Skeletal muscle tissue (tissue), 5 donors: Measurements from ENCODE around the gene KRTAP19-1. TPM values are rescaled to one million over a fixed set of nuclear protein-coding genes. Genes with fewer than 3 reads are reported as not detected.

Experiments used
- H3K27ac ChIP-seq: one replicate; pipeline ENCODE4 v1.7.0; 2013; ENCODE audit warnings: mild to moderate bottlenecking, low read depth, low read length, inconsistent platforms
- H3K27me3 ChIP-seq, 3 donors: one replicate each; pipeline ENCODE4 v1.7.0; 2013; ENCODE audit warnings: low read length in 3 of 3; ENCODE audit not compliant: control insufficient read depth in 3 of 3, insufficient read depth in 3 of 3
- H3K36me3 ChIP-seq, 3 donors: one replicate each; pipeline ENCODE4 v1.7.0; 2013; ENCODE audit warnings: low read length in 3 of 3; ENCODE audit not compliant: control insufficient read depth in 3 of 3, insufficient read depth in 3 of 3
- H3K4me1 ChIP-seq, 3 donors: one replicate each; pipeline ENCODE4 v1.7.0; 2013; ENCODE audit warnings: low read length in 3 of 3, mild to moderate bottlenecking in 3 of 3; ENCODE audit not compliant: control insufficient read depth in 3 of 3, insufficient read depth in 3 of 3
- H3K4me3 ChIP-seq, 3 donors: one replicate each; pipeline ENCODE4 v1.7.0; 2013; ENCODE audit warnings: low read length in 3 of 3
- H3K9ac ChIP-seq, 3 donors: one replicate each; pipeline ENCODE4 v1.7.0; 2013; ENCODE audit warnings: low read length in 3 of 3, mild to moderate bottlenecking in 3 of 3, moderate library complexity in 2 of 3, low read depth in 1 of 3
- H3K9me3 ChIP-seq, 3 donors: one replicate each; pipeline ENCODE4 v1.7.0; 2013; ENCODE audit warnings: low read length in 3 of 3; ENCODE audit not compliant: control insufficient read depth in 3 of 3
- small RNA-seq: library from RNA; depleted of rRNA; stranded (forward); fragments of <200 nt; gene quantifications from one replicate; pipeline ENCODE3, GENCODE V24; 2014
- total RNA-seq: library from RNA; depleted of rRNA; stranded (reverse); fragments of >200 nt; gene quantifications from one replicate; pipeline ENCODE4 v1.2.3, GENCODE V29; 2014
- donor health status: Osteomylitis.

The KRTAP19-1 gene
- total RNA-seq, 1 donor from 2014 or later = not detected

DNA sequence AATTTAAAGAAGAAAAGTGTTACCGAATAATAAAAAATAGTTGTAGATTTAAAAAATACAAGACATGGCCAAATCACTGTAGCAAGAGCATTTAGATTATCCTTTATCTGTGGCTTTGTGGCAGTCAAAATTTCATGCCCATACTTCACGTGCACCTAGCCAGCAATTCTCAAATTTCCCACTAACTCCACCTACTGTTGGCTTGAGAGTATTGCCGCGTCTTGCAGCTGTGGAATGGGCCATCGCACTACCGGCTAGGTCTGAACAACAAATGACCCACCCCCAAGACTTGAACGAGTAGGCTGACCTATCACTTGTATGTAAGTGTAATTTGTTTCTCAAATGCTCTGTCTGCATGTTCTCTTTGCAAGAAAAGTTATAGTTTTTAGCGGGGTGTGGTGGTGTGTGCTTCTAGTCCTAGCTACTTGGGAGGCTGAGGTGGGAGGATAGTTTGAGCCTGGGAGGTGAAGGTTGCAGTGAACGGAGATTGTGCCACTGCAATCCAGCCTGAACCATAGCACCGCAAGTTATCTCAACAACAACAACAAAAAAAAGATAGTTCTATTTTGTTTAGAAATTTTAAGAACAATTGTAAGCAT lies 46.0 kb downstream of the KRTAP19-1 start:
- no peaks in the 10 kb centered on the region for H3K36me3 ChIP-seq
- no peak overlapping the region for H3K4me3 ChIP-seq
- peaks cover 0 to 2% (median 0%) of the 10 kb centered on the region in 3 donors for H3K27me3 ChIP-seq
- no peaks in the 10 kb centered on the region for H3K4me1 ChIP-seq
- no peaks in the 10 kb centered on the region for H3K9me3 ChIP-seq
- no peak overlapping the region for H3K27ac ChIP-seq
- no peak overlapping the region for H3K9ac ChIP-seq

DNA sequence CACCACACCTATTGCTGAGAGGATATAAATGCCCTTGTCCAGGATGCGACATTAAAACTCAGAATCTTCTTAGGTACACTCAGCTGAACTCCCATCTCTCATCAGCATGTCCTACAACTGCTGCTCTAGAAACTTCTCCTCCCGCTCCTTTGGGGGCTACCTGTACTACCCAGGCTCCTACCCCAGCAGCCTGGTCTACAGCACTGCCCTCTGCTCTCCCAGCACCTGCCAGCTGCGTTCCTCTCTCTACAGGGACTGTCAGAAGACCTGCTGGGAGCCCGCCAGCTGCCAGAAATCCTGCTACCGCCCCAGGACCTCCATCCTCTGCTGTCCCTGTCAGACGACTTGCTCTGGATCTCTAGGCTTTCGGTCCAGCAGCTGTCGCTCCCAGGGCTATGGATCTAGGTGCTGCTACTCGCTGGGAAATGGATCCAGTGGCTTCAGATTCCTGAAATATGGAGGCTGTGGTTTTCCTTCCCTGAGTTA lies 50.0 kb downstream of the KRTAP19-1 start, which contains the start of gene KRTAP13-4:
TSS of gene KRTAP13-4 (plus strand) at position 51 of the 486 bp plus-strand sequence. CDS start at position 107, 56 bp downstream.
- Histone ChIP-seq H3K27me3 (peaks cover 0 to 2% (median 0%) of the 10 kb centered on the region in 3 donors), H3K36me3 (no peaks in the 10 kb centered on the region), H3K9me3 (no peaks in the 10 kb centered on the region), H3K27ac (no peak within 1 kb of the TSS), H3K4me1 (no peaks in the 10 kb centered on the region), H3K9ac (no peak within 1 kb of the TSS), H3K4me3 (no peak within 1 kb of the TSS)

Small RNA genes lying within 50 kb of the gene (small RNA-seq; reads per million reads assigned to genes)
- gene AP000567.1 (not detected), gene KRTAP19-10P (not detected), gene KRTAP19-9P (not detected)

Other genes starting within 250 kb of the KRTAP19-1 start
- not detected for gene KRTAP24-1, start 197.4 kb downstream of the KRTAP19-1 start, total RNA-seq
- gene KRTAP25-1, start 190.9 kb downstream of the KRTAP19-1 start, total RNA-seq = not detected
- not detected for gene KRTAP26-1, start 160.1 kb downstream of the KRTAP19-1 start, total RNA-seq
- gene KRTAP27-1, start 142.7 kb downstream of the KRTAP19-1 start, total RNA-seq = not detected
- gene KRTAP23-1, start 131.8 kb downstream of the KRTAP19-1 start, total RNA-seq = not detected
- gene KRTAP13-2, start 108.1 kb downstream of the KRTAP19-1 start, total RNA-seq = not detected
- not detected for gene KRTAP13-1, start 84.3 kb downstream of the KRTAP19-1 start, total RNA-seq
- gene KRTAP13-3, start 54.4 kb downstream of the KRTAP19-1 start, total RNA-seq = not detected
- gene KRTAP13-4, start 50.1 kb downstream of the KRTAP19-1 start, total RNA-seq = not detected
- not detected for gene KRTAP15-1, start 40.1 kb downstream of the KRTAP19-1 start, total RNA-seq
- not detected for gene KRTAP19-2, start 7.1 kb upstream of the KRTAP19-1 start, total RNA-seq
- not detected for gene KRTAP19-3, start 11.6 kb upstream of the KRTAP19-1 start, total RNA-seq
- gene KRTAP19-4, start 16.8 kb upstream of the KRTAP19-1 start, total RNA-seq = not detected
- not detected for gene KRTAP19-5, start 21.8 kb upstream of the KRTAP19-1 start, total RNA-seq
- not detected for gene KRTAP19-6, start 61.5 kb upstream of the KRTAP19-1 start, total RNA-seq
- gene KRTAP19-7, start 80.9 kb upstream of the KRTAP19-1 start, total RNA-seq = not detected
- gene KRTAP22-2, start 110.0 kb upstream of the KRTAP19-1 start, total RNA-seq = not detected
- gene KRTAP6-3, start 112.1 kb upstream of the KRTAP19-1 start, total RNA-seq = not detected
- not detected for gene KRTAP6-2, start 118.5 kb upstream of the KRTAP19-1 start, total RNA-seq
- gene KRTAP22-1, start 120.7 kb upstream of the KRTAP19-1 start, total RNA-seq = not detected
- not detected for gene KRTAP6-1, start 133.6 kb upstream of the KRTAP19-1 start, total RNA-seq
- gene KRTAP20-1, start 136.1 kb upstream of the KRTAP19-1 start, total RNA-seq = not detected
- gene KRTAP20-4, start 140.3 kb upstream of the KRTAP19-1 start, total RNA-seq = not detected
- not detected for gene KRTAP20-2, start 154.8 kb upstream of the KRTAP19-1 start, total RNA-seq
- not detected for gene KRTAP20-3, start 162.5 kb upstream of the KRTAP19-1 start, total RNA-seq
- not detected for gene KRTAP21-3, start 238.4 kb upstream of the KRTAP19-1 start, total RNA-seq